GM23248 (cell line): Measurements from ENCODE around the gene ITGA8.

ENCODE experiments used
- EZH2 ChIP-seq: fragments of 200-600 bp; sonication (generic); IDR thresholded peaks from 2 replicates; pipeline ENCODE4 v1.6.1; 2018; ENCODE audit warnings: antibody characterized with exemption, mild to moderate bottlenecking; ENCODE audit not compliant: insufficient read depth, poor library complexity, severe bottlenecking
- EZH2phosphoT487 ChIP-seq: fragments of 200-600 bp; sonication (generic); IDR thresholded peaks from 2 replicates; pipeline ENCODE4 v1.6.1; 2018; ENCODE audit warnings: antibody characterized with exemption, moderate library complexity, mild to moderate bottlenecking, low read depth; ENCODE audit not compliant: insufficient read depth

DNA sequence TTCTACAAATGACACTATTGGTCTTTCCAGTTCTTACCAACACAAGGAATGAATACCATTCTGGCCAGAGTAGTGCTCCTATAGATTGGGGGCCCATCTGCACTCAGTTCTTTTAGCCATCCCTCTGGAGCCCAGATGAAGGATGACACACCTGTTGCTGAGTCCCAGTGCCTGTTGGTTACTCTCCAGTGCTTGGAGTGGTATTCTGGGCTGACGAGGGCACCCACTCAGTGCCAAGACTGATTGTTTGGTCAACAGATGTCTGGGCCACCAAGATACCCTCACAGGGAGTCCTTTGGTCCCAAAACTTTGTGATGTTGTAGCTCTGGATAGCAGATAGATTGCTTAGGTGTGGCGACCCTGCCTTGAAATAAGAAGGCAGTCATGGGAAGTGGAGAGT lies 23.7 kb upstream of the ITGA8 start:
- TF ChIP-seq EZH2 (no peak), EZH2phosphoT487 (no peak)
